Trophoblast cell (in vitro differentiated cells and primary cell): ENCODE results near the gene TUBA3E.
"Not testable (repeated sequence)": the region's sequence is repeated elsewhere in the genome, so short reads cannot be mapped to it uniquely, and the experiment has no call there.

Source experiments
- DNase-seq, 2 donors: peaks; one replicate each; pipeline ENCODE4 v3.0.0-alpha.2; 2016
- H2AFZ ChIP-seq: 2 replicates; pipeline ENCODE4 v1.6.1; 2013; ENCODE audit warnings: low read length, moderate library complexity, mild to moderate bottlenecking; ENCODE audit not compliant: insufficient read depth, poor library complexity
- H2AK5ac ChIP-seq: 2 replicates; pipeline ENCODE4 v1.6.1; 2013; ENCODE audit warnings: mild to moderate bottlenecking, low read length
- H2BK120ac ChIP-seq: 2 replicates; pipeline ENCODE4 v1.6.1; 2013; ENCODE audit warnings: low read length, mild to moderate bottlenecking, moderate library complexity; ENCODE audit not compliant: insufficient read depth, poor library complexity
- H2BK12ac ChIP-seq: 2 replicates; pipeline ENCODE4 v1.6.1; 2013; ENCODE audit warnings: mild to moderate bottlenecking, low read length, moderate library complexity
- H2BK5ac ChIP-seq: 2 replicates; pipeline ENCODE4 v1.6.1; 2013; ENCODE audit warnings: low read length, low read depth, moderate library complexity, mild to moderate bottlenecking; ENCODE audit not compliant: poor library complexity
- H3K14ac ChIP-seq: 2 replicates; pipeline ENCODE4 v1.6.1; 2013; ENCODE audit warnings: mild to moderate bottlenecking, low read length
- H3K18ac ChIP-seq: 2 replicates; pipeline ENCODE4 v1.6.1; 2013; ENCODE audit warnings: mild to moderate bottlenecking, low read length
- H3K23ac ChIP-seq: 2 replicates; pipeline ENCODE4 v1.6.1; 2013; ENCODE audit warnings: low read length
- H3K27ac ChIP-seq: 2 replicates; pipeline ENCODE4 v1.5.1; 2013; ENCODE audit warnings: low read depth, mild to moderate bottlenecking, inconsistent platforms, low read length, moderate library complexity
- H3K27me3 ChIP-seq: 2 replicates; pipeline ENCODE4 v1.6.1; 2013; ENCODE audit warnings: inconsistent platforms, mild to moderate bottlenecking, low read length, moderate library complexity; ENCODE audit not compliant: insufficient read depth
- H3K36me3 ChIP-seq, 2 experiments: 1 replicate in 1 of 2; 2 replicates in 1 of 2; pipeline ENCODE4 v1.6.1; 2013; ENCODE audit warnings: low read length in 2 of 2, mild to moderate bottlenecking in 2 of 2, moderate library complexity in 1 of 2; ENCODE audit not compliant: insufficient read depth in 2 of 2, control insufficient read depth in 1 of 2
- H3K4ac ChIP-seq: 2 replicates; pipeline ENCODE4 v1.6.1; 2013; ENCODE audit warnings: low read depth, mild to moderate bottlenecking, low read length, moderate library complexity
- H3K4me1 ChIP-seq, 2 experiments: 1 replicate in 1 of 2; 2 replicates in 1 of 2; pipeline ENCODE4 v1.6.1; 2013; ENCODE audit warnings: low read length in 2 of 2, mild to moderate bottlenecking in 2 of 2, moderate library complexity in 1 of 2; ENCODE audit not compliant: insufficient read depth in 2 of 2, control insufficient read depth in 1 of 2
- H3K4me2 ChIP-seq: 2 replicates; pipeline ENCODE4 v1.6.1; 2013; ENCODE audit warnings: inconsistent platforms, mild to moderate bottlenecking, low read length, moderate library complexity
- H3K4me3 ChIP-seq: 2 replicates; pipeline ENCODE4 v1.5.1; 2013; ENCODE audit warnings: mild to moderate bottlenecking, low read depth, low read length, inconsistent platforms
- H3K79me1 ChIP-seq: one replicate; pipeline ENCODE4 v1.6.1; 2013; ENCODE audit warnings: low read length
- H3K79me2 ChIP-seq: 2 replicates; pipeline ENCODE4 v1.6.1; 2013; ENCODE audit warnings: low read length, mild to moderate bottlenecking; ENCODE audit not compliant: control insufficient read depth, insufficient read depth, poor library complexity
- H3K9ac ChIP-seq: 2 replicates; pipeline ENCODE4 v1.6.1; 2013; ENCODE audit warnings: mild to moderate bottlenecking, low read length
- H3K9me3 ChIP-seq: 2 replicates; pipeline ENCODE4 v1.6.1; 2013; ENCODE audit warnings: low read depth, mild to moderate bottlenecking, control low read depth, inconsistent platforms, low read length; ENCODE audit not compliant: insufficient read depth
- H4K12ac ChIP-seq: 2 replicates; pipeline ENCODE4 v1.6.1; 2013; ENCODE audit warnings: low read depth, mild to moderate bottlenecking, low read length, moderate library complexity
- H4K8ac ChIP-seq: 2 replicates; pipeline ENCODE4 v1.6.1; 2013; ENCODE audit warnings: low read depth, mild to moderate bottlenecking, low read length, moderate library complexity
- H4K91ac ChIP-seq: one replicate; pipeline ENCODE4 v1.6.1; 2013; ENCODE audit warnings: low read depth, mild to moderate bottlenecking, low read length, moderate library complexity
- WGBS: extraction: QIAGEN DNeasy Blood & Tissue Kit; methylation state at CpG from one replicate; pipeline ENCODE4 v1.1.7; 2013; ENCODE audit warnings: missing lambda C conversion rate; ENCODE audit not compliant: insufficient read length, insufficient coverage; ENCODE audit errors: extremely low coverage; 5-methylcytosine and 5-hydroxymethylcytosine counted together

The TUBA3E gene

DNA sequence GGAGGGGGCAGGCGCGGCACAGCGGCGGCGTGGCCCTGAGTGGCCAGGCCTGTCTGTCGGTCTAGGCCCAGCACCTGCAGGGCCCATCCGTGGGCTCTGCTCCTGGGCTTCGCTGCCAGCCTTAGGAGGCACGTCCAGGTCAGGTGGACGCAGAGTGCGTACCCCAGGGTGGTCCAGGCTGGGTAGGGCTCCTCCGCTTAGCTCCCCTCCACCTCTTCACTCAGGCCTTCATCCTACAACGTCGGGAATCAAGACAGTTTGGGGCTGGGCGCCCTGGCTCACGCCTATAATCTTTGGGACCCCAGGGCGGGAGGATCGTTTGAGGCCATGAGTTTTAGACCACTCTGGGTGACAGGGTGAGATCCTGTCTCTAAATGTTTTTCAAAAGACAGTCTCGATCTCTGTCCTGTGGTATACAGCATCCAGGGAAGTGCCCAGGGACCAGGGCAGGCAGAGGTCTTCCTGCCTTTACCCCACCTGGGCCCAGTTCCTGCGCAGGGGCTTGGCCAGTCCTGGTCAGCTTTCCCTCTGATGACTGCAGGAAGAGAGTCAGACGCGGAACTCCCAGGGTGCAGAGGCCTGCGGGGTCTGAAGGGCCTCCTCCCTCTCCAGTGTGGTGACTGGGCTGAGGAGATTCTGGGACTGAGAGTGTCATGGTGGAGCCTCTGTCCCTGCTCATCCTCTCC lies 15.3 kb downstream of the TUBA3E start:
- H3K9me3 ChIP-seq, H3K18ac ChIP-seq, DNase-seq, H3K27ac ChIP-seq, H4K91ac ChIP-seq, H3K27me3 ChIP-seq, H3K4me1 ChIP-seq, H2BK120ac ChIP-seq, H2BK5ac ChIP-seq, H2BK12ac ChIP-seq: not testable (repeated sequence)
- Histone ChIP-seq H3K4me2 (peak overlapping the region; percentile 69), H2AFZ (peak overlapping the region; percentile 11), H3K79me2 (peaks cover 22% of the 10 kb centered on the region), H4K8ac (peak overlapping the region; percentile 57), H3K79me1 (peaks cover 12% of the 10 kb centered on the region), H3K36me3 (peaks cover 13 to 15% of the 10 kb centered on the region in 2 experiments), H4K12ac (peak overlapping the region; percentile 47), H3K4ac (peak overlapping the region; percentile 46), H3K4me3 (peak overlapping the region; percentile 72), H3K9ac (peak overlapping the region; percentile 71), H3K14ac (peak overlapping the region; percentile 6), H3K23ac (peak overlapping the region; percentile 33), H2AK5ac (peak overlapping the region; percentile 10)
- no CpG with 5 or more reads among the region's 23 CpGs for WGBS

DNA sequence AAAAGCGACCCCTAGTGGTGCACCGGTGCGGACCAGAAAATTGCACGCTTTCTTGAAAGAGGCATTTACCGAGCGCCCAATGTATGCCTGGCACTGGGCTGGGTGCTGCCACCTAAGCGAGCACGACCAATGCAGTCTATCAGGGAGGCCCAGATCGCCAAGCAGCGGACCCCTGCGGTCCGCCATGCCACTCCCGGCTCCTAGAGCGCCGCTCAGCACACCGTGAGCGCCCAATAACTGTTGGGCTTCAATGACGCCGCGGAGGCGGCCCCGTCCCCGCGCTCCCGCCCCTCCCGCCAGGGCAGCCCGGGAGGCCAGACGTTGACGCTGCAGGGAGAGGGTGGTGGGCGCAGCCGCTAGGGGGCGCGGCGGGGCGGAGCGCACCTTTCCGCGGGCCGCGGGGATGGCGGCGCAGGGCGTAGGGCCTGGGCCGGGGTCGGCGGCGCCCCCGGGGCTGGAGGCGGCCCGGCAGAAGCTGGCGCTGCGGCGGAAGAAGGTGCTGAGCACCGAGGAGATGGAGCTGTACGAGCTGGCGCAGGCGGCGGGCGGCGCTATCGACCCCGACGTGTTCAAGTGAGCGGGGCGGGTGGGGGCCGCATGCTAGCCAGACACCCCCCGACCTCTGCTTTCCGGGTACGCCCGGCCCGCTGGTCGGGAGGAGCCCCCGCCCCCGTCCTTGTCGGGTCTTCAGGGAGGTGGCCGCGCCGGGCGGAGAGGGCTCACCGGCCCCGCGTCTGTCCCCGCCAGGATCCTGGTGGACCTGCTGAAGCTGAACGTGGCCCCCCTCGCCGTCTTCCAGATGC lies 16.2 kb downstream of the TUBA3E start, which contains the start of gene MZT2B:
Gene MZT2B (plus strand): TSS at position 383 of the 803 bp plus-strand sequence. CDS start 21 bp downstream, at position 404.
- peak; percentile 74 to 88 for DNase-seq
- Histone ChIP-seq H4K91ac (peak within 1 kb of the TSS; percentile 94), H3K79me2 (peaks cover 22% of the 10 kb centered on the region), H3K9ac (peak within 1 kb of the TSS; percentile 94), H3K23ac (peak within 1 kb of the TSS; percentile 33), H4K12ac (peak within 1 kb of the TSS; percentile 95), H2BK5ac (peak within 1 kb of the TSS; percentile 95), H3K4me2 (peak within 1 kb of the TSS; percentile 85), H3K36me3 (peaks cover 13 to 15% of the 10 kb centered on the region in 2 experiments), H3K14ac (peak within 1 kb of the TSS; percentile 96), H3K18ac (peak within 1 kb of the TSS; percentile 99), H2AK5ac (peak within 1 kb of the TSS; percentile 97), H4K8ac (peak within 1 kb of the TSS; percentile 100), H3K79me1 (peaks cover 12% of the 10 kb centered on the region), H2BK120ac (peak within 1 kb of the TSS; percentile 95), H2AFZ (peak within 1 kb of the TSS; percentile 98), H3K4ac (peak within 1 kb of the TSS; percentile 97), H3K4me3 (peak within 1 kb of the TSS; percentile 96), H3K27ac (peak within 1 kb of the TSS; percentile 84)
- not testable (repeated sequence) for H3K4me1 ChIP-seq, H2BK12ac ChIP-seq, H3K27me3 ChIP-seq, H3K9me3 ChIP-seq
- no CpG with 5 or more reads among the region's 86 CpGs for WGBS

DNA sequence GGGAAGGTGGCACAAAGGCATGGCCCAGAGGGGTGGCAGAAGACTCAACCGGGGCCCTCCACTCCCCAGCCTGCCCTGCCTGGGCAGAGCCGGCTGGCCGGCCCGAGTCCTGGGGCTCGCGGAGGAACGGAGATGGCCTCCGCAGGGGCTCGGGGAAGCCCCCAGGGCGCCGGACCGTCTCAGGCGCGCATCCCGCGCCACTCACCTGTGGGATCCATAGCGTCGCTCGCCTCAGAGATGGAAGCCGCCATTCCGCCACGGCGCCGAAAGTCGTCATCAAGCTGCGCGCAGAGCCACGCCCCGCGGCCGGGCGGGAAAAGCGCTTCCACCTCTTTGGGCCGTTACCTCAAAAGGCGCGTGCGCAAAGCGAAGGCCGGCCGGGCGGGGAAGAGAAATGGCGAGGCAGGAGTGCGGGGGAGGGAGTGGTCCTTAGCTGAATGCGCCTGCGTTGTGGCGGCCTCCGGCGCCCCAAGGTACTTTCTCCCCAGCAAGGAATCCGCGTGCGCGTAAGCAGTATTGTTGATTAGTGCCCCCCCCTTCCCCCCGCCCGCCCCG lies 16.8 kb downstream of the TUBA3E start, which contains the start of gene SMPD4:
Gene SMPD4 (minus strand): TSS at position 278 of the 555 bp plus-strand sequence. CDS start 5,010 bp downstream, outside the sequence.
- H3K79me2 ChIP-seq: peaks cover 22% of the 10 kb centered on the region
- H2AK5ac ChIP-seq: peak within 1 kb of the TSS; percentile 97
- H3K18ac ChIP-seq: peak within 1 kb of the TSS; percentile 99
- WGBS: no CpG with 5 or more reads among the region's 55 CpGs
- peaks cover 12% of the 10 kb centered on the region for H3K79me1 ChIP-seq
- peak within 1 kb of the TSS; percentile 85 for H3K4me2 ChIP-seq
- H2AFZ ChIP-seq: peak within 1 kb of the TSS; percentile 98
- no peaks in the 10 kb centered on the region for H3K27me3 ChIP-seq
- peak within 1 kb of the TSS; percentile 96 for H3K14ac ChIP-seq
- H3K9ac ChIP-seq: peak within 1 kb of the TSS; percentile 94
- H4K12ac ChIP-seq: peak within 1 kb of the TSS; percentile 95
- peak; percentile 97 to 99 for DNase-seq
- H2BK12ac ChIP-seq: no peak within 1 kb of the TSS
- H2BK5ac ChIP-seq: peak within 1 kb of the TSS; percentile 95
- peak within 1 kb of the TSS; percentile 97 for H3K4ac ChIP-seq
- peaks cover 5 to 9% of the 10 kb centered on the region in 2 experiments for H3K4me1 ChIP-seq
- peak within 1 kb of the TSS; percentile 84 for H3K27ac ChIP-seq
- H3K9me3 ChIP-seq: no peaks in the 10 kb centered on the region
- H4K91ac ChIP-seq: peak within 1 kb of the TSS; percentile 94
- peak within 1 kb of the TSS; percentile 96 for H3K4me3 ChIP-seq
- H3K23ac ChIP-seq: no peak within 1 kb of the TSS
- peak within 1 kb of the TSS; percentile 95 for H2BK120ac ChIP-seq
- peak within 1 kb of the TSS; percentile 100 for H4K8ac ChIP-seq
- peaks cover 15 to 16% of the 10 kb centered on the region in 2 experiments for H3K36me3 ChIP-seq
